Measurements from ENCODE around the gene SAMD8. TPM values are rescaled to one million over a fixed set of nuclear protein-coding genes. Genes with fewer than 3 reads are reported as not detected.

The SAMD8 gene
- total RNA-seq, 1 experiment from 2014 or later, result 23.6 TPM

DNA sequence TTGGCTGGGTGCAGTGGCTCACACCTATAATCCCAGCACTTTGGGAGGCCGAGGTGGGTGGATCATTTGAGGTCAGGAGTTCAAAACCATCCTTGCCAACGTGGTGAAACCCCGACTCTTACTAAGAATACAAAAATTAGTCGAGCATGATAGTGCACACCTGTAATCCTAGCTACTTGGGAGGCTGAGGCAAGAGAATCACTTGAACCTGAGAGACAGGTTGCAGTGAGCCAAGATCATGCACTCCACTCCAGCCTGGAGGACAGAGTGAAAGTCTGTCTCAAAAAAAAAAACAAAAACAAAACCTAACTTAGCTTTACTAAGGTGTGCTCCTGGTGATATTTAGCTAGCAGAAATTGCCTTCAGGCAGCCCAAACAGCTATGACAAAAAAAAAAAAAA is 74.9 kb downstream of the SAMD8 start:
- Histone ChIP-seq H3K9me2 (ENCODE audit: insufficient read depth) (no peaks in the 10 kb centered on the region), H3K9ac (ENCODE audit: low read length) (no peak overlapping the region), H3K27me3 (ENCODE audit: insufficient read depth, low read length) (no peaks in the 10 kb centered on the region), H4K20me1 (ENCODE audit: insufficient read depth) (no peaks in the 10 kb centered on the region), H2AFZ (ENCODE audit: low read depth, low read length, poor library complexity, severe bottlenecking) (no peak overlapping the region), H3K36me3 (ENCODE audit: control insufficient read depth in 1 of 2, insufficient read depth in 2 of 2, low read length in 2 of 2) (no peaks in the 10 kb centered on the region), H3K27ac (ENCODE audit: low read depth, low read length) (no peak overlapping the region), H3K9me3 (ENCODE audit: control insufficient read depth in 1 of 2, insufficient read depth in 1 of 2, low read depth in 1 of 2, low read length in 2 of 2) (no peaks in the 10 kb centered on the region), H3K4me3 (replicated peaks in 1 of 2; ENCODE audit: low read depth in 1 of 2, low read length in 2 of 2) (no peak overlapping the region), H3K79me2 (ENCODE audit: insufficient read depth, low read length) (no peaks in the 10 kb centered on the region), H3K4me1 (ENCODE audit: control insufficient read depth in 1 of 2, insufficient read depth in 2 of 2, low read length in 2 of 2) (0 out of 4 replicates have a peak, but pooled peaks cover 0 to 2% of the 10 kb centered on the region in 2 experiments), H3K4me2 (ENCODE audit: low read length) (no peak overlapping the region)
- ChIA-PET POLR2A (no interaction called here), RAD21 (ENCODE audit: low non-redundant PET in 1 of 2, low total read pairs in 2 of 2, uncharacterized antibody in 2 of 2, unreplicated experiment in 2 of 2) (no interaction called here), CTCF (interaction anchor here (2.7 to 3.7 kb wide), 2 partner anchors 44 to 49 kb away, joined by 14 to 47 read pairs; partner anchors contain the start of gene COMTD1)
- BruUV-seq (replicated peaks), result no TSS peak
- intact Hi-C loops (cut with micrococcal nuclease), result no loop called here
- no peak for TF ChIP-seq SP1 (IDR thresholded peaks at IDR 0.05; ENCODE audit: low read depth)
- TF ChIP-seq ZNF274 (IDR thresholded peaks at IDR 0.05; ENCODE audit: low read depth, low read length), result no peak
- TF ChIP-seq, protein P1, sequence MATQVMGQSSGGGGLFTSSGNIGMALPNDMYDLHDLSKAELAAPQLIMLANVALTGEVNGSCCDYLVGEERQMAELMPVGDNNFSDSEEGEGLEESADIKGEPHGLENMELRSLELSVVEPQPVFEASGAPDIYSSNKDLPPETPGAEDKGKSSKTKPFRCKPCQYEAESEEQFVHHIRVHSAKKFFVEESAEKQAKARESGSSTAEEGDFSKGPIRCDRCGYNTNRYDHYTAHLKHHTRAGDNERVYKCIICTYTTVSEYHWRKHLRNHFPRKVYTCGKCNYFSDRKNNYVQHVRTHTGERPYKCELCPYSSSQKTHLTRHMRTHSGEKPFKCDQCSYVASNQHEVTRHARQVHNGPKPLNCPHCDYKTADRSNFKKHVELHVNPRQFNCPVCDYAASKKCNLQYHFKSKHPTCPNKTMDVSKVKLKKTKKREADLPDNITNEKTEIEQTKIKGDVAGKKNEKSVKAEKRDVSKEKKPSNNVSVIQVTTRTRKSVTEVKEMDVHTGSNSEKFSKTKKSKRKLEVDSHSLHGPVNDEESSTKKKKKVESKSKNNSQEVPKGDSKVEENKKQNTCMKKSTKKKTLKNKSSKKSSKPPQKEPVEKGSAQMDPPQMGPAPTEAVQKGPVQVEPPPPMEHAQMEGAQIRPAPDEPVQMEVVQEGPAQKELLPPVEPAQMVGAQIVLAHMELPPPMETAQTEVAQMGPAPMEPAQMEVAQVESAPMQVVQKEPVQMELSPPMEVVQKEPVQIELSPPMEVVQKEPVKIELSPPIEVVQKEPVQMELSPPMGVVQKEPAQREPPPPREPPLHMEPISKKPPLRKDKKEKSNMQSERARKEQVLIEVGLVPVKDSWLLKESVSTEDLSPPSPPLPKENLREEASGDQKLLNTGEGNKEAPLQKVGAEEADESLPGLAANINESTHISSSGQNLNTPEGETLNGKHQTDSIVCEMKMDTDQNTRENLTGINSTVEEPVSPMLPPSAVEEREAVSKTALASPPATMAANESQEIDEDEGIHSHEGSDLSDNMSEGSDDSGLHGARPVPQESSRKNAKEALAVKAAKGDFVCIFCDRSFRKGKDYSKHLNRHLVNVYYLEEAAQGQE (IDR thresholded peaks at IDR 0.05; ENCODE audit: low read depth), result no peak
- TF ChIP-seq, protein P2, sequence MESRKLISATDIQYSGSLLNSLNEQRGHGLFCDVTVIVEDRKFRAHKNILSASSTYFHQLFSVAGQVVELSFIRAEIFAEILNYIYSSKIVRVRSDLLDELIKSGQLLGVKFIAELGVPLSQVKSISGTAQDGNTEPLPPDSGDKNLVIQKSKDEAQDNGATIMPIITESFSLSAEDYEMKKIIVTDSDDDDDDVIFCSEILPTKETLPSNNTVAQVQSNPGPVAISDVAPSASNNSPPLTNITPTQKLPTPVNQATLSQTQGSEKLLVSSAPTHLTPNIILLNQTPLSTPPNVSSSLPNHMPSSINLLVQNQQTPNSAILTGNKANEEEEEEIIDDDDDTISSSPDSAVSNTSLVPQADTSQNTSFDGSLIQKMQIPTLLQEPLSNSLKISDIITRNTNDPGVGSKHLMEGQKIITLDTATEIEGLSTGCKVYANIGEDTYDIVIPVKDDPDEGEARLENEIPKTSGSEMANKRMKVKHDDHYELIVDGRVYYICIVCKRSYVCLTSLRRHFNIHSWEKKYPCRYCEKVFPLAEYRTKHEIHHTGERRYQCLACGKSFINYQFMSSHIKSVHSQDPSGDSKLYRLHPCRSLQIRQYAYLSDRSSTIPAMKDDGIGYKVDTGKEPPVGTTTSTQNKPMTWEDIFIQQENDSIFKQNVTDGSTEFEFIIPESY (IDR thresholded peaks at IDR 0.05; ENCODE audit: extremely low read depth, insufficient replicate concordance, low read length), result no peak
- no peak for TF ChIP-seq POLR2A (IDR thresholded peaks at IDR 0.05; ENCODE audit: borderline replicate concordance, extremely low read depth, insufficient read depth, insufficient read length)
- TF ChIP-seq ELF1 (IDR thresholded peaks at IDR 0.05; ENCODE audit: borderline replicate concordance, low read depth), result no peak
- TF ChIP-seq POLR2AphosphoS5 (IDR thresholded peaks at IDR 0.05; ENCODE audit: low read depth, low read length), result no peak
- TF ChIP-seq, protein P3, sequence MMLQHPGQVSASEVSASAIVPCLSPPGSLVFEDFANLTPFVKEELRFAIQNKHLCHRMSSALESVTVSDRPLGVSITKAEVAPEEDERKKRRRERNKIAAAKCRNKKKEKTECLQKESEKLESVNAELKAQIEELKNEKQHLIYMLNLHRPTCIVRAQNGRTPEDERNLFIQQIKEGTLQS (IDR thresholded peaks at IDR 0.05), result no peak
- TF ChIP-seq EZH2 (IDR thresholded peaks at IDR 0.05), result no peak
- TF ChIP-seq ZFX (IDR thresholded peaks at IDR 0.05), result no peak
- no peak for TF ChIP-seq JUND (IDR thresholded peaks at IDR 0.05)
- TF ChIP-seq CEBPB (IDR thresholded peaks at IDR 0.05; ENCODE audit: low read depth), result no peak
- no peak for TF ChIP-seq YY1 (IDR thresholded peaks at IDR 0.05; ENCODE audit: extremely low read depth, insufficient replicate concordance, low read depth, low read length)
- TF ChIP-seq SRF (IDR thresholded peaks at IDR 0.05; ENCODE audit: low read depth), result no peak
- no peak for TF ChIP-seq RAD21 (IDR thresholded peaks at IDR 0.05; ENCODE audit: low read depth)
- TF ChIP-seq TCF7L2 (IDR thresholded peaks at IDR 0.05; ENCODE audit: borderline replicate concordance, extremely low read depth, insufficient read depth, insufficient read length), result no peak
- no peak for TF ChIP-seq CTCF (IDR thresholded peaks at IDR 0.05 in 2 of 3, conservative IDR thresholded peaks at IDR 0.05 in 1 of 3; ENCODE audit: borderline replicate concordance in 1 of 3, insufficient read depth in 1 of 3, low read depth in 2 of 3, low read length in 2 of 3)
- TF ChIP-seq EGR1 (IDR thresholded peaks at IDR 0.05; ENCODE audit: low read depth), result no peak
- TF ChIP-seq EZH2phosphoT487 (IDR thresholded peaks at IDR 0.05; ENCODE audit: borderline replicate concordance), result no peak
- no peak for DNase-seq (ENCODE audit: low read depth, low spot score)
- ATAC-seq, result no peak

Measured in HCT116 (cell line).